ENCODE measurements around the gene BTG4. TPM values are rescaled to one million over a fixed set of nuclear protein-coding genes. Genes with fewer than 3 reads are reported as not detected.

Gene BTG4
- total RNA-seq, 1 experiment from 2014 or later = not detected

- Histone ChIP-seq H2AFZ (ENCODE audit: low read depth, low read length, poor library complexity, severe bottlenecking) (no peak overlapping the region), H3K9me3 (ENCODE audit: control insufficient read depth in 1 of 2, insufficient read depth in 1 of 2, low read depth in 1 of 2, low read length in 2 of 2) (no peaks in the 10 kb centered on the region), H4K20me1 (ENCODE audit: insufficient read depth) (no peaks in the 10 kb centered on the region), H3K9me2 (ENCODE audit: insufficient read depth) (no peaks in the 10 kb centered on the region; the same call in 1 of the 2 replicates), H3K4me3 (replicated peaks in 1 of 2; ENCODE audit: low read depth in 1 of 2, low read length in 2 of 2) (no peak overlapping the region), H3K4me2 (ENCODE audit: low read length) (peak overlapping the region; percentile 7; the same call in 1 of the 2 replicates), H3K79me2 (ENCODE audit: insufficient read depth, low read length) (no peaks in the 10 kb centered on the region), H3K27me3 (ENCODE audit: insufficient read depth, low read length) (no peaks in the 10 kb centered on the region), H3K36me3 (ENCODE audit: control insufficient read depth in 1 of 2, insufficient read depth in 2 of 2, low read length in 2 of 2) (no peaks in the 10 kb centered on the region), H3K4me1 (ENCODE audit: control insufficient read depth in 1 of 2, insufficient read depth in 2 of 2, low read length in 2 of 2) (peaks cover 0 to 7% of the 10 kb centered on the region in 2 experiments; a peak in 1 of 4 replicates), H3K9ac (ENCODE audit: low read length) (no peak overlapping the region), H3K27ac (ENCODE audit: low read depth, low read length) (no peak overlapping the region)
- ATAC-seq = peak; percentile 51
- POLR2A ChIA-PET = interaction anchor here (1.1 kb wide), 1 partner anchor 310 kb away, joined by 3 read pairs; no protein-coding TSS in a partner anchor
- intact Hi-C loops (cut with micrococcal nuclease) = loop anchor here (10.0 kb wide), 1 partner anchor 1723 kb away; no protein-coding TSS in a partner anchor
- CTCF ChIA-PET = interaction anchor here (1.2 kb wide), 1 partner anchor 280 kb away, joined by 3 read pairs; no protein-coding TSS in a partner anchor
- BruUV-seq (replicated peaks) = no TSS peak
- no peak for DNase-seq (ENCODE audit: low read depth, low spot score)
- RAD21 ChIA-PET (ENCODE audit: low non-redundant PET in 1 of 2, low total read pairs in 2 of 2, uncharacterized antibody in 2 of 2, unreplicated experiment in 2 of 2) = no interaction called here
- no peak for TF ChIP-seq SP1 (IDR thresholded peaks at IDR 0.05; ENCODE audit: low read depth)
- TF ChIP-seq SRF (IDR thresholded peaks at IDR 0.05; ENCODE audit: low read depth) = no peak
- no peak for TF ChIP-seq POLR2A (IDR thresholded peaks at IDR 0.05; ENCODE audit: borderline replicate concordance, extremely low read depth, insufficient read depth, insufficient read length)
- TF ChIP-seq FOSL1 (IDR thresholded peaks at IDR 0.05; ENCODE audit: low read depth) = no peak
- TF ChIP-seq SIN3A (IDR thresholded peaks at IDR 0.05; ENCODE audit: low read depth) = no peak
- TF ChIP-seq CEBPB (IDR thresholded peaks at IDR 0.05; ENCODE audit: low read depth) = no peak
- no peak for TF ChIP-seq ZBTB33 (IDR thresholded peaks at IDR 0.05; ENCODE audit: extremely low read depth, insufficient replicate concordance, low read length)
- no peak for TF ChIP-seq ZFX (IDR thresholded peaks at IDR 0.05)
- no peak for TF ChIP-seq CTCF (IDR thresholded peaks at IDR 0.05 in 2 of 3, conservative IDR thresholded peaks at IDR 0.05 in 1 of 3; ENCODE audit: borderline replicate concordance in 1 of 3, insufficient read depth in 1 of 3, low read depth in 2 of 3, low read length in 2 of 3)
Observed at GRCh38 chr11:111561791-111562325, 49.7 kb upstream of the BTG4 start.

All from HCT116 (cell line).